Measurements from ENCODE around the gene OSMR. TPM values are rescaled to one million over a fixed set of nuclear protein-coding genes. Genes with fewer than 3 reads are reported as not detected.
A peak's percentile ranks its signal among the peaks of the same experiment; 100 is the strongest.

Gene OSMR
- total and polyA plus RNA-seq, 2 experiments from 2014 or later, result 1.5 to 2.6 TPM

- Mint-ChIP-seq H3K4me3 (no peak overlapping the region), H3K9me3 (no peaks in the 10 kb centered on the region), H3K27me3 (ENCODE audit: insufficient read depth, low read depth, poor library complexity) (no peaks in the 10 kb centered on the region), H3K27ac (peak overlapping the region; percentile 53), H3K36me3 (ENCODE audit: low read depth) (no peaks in the 10 kb centered on the region), H3K4me1 (peaks cover 14% of the 10 kb centered on the region)
- Histone ChIP-seq H3K79me2 (replicated peaks; ENCODE audit: insufficient read depth) (no peaks in the 10 kb centered on the region), H4K20me1 (replicated peaks; ENCODE audit: insufficient read depth) (no peaks in the 10 kb centered on the region), H3K4me2 (no peak overlapping the region), H3F3A (replicated peaks; ENCODE audit: low read depth) (no peaks in the 10 kb centered on the region), H3K4me1 (ENCODE audit: insufficient read depth) (no peaks in the 10 kb centered on the region), H3K27me3 (ENCODE audit: insufficient read depth) (no peaks in the 10 kb centered on the region), H3K9me2 (ENCODE audit: insufficient read depth) (no peaks in the 10 kb centered on the region), H3K36me3 (ENCODE audit: insufficient read depth) (no peaks in the 10 kb centered on the region), H3K4me3 (no peak overlapping the region), H2AFZ (no peak overlapping the region), H3K27ac (ENCODE audit: low read depth) (no peak overlapping the region)
- TF ChIP-seq, protein P1, sequence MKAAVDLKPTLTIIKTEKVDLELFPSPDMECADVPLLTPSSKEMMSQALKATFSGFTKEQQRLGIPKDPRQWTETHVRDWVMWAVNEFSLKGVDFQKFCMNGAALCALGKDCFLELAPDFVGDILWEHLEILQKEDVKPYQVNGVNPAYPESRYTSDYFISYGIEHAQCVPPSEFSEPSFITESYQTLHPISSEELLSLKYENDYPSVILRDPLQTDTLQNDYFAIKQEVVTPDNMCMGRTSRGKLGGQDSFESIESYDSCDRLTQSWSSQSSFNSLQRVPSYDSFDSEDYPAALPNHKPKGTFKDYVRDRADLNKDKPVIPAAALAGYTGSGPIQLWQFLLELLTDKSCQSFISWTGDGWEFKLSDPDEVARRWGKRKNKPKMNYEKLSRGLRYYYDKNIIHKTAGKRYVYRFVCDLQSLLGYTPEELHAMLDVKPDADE (IDR thresholded peaks at IDR 0.05), result no peak
- TF ChIP-seq, protein P2, sequence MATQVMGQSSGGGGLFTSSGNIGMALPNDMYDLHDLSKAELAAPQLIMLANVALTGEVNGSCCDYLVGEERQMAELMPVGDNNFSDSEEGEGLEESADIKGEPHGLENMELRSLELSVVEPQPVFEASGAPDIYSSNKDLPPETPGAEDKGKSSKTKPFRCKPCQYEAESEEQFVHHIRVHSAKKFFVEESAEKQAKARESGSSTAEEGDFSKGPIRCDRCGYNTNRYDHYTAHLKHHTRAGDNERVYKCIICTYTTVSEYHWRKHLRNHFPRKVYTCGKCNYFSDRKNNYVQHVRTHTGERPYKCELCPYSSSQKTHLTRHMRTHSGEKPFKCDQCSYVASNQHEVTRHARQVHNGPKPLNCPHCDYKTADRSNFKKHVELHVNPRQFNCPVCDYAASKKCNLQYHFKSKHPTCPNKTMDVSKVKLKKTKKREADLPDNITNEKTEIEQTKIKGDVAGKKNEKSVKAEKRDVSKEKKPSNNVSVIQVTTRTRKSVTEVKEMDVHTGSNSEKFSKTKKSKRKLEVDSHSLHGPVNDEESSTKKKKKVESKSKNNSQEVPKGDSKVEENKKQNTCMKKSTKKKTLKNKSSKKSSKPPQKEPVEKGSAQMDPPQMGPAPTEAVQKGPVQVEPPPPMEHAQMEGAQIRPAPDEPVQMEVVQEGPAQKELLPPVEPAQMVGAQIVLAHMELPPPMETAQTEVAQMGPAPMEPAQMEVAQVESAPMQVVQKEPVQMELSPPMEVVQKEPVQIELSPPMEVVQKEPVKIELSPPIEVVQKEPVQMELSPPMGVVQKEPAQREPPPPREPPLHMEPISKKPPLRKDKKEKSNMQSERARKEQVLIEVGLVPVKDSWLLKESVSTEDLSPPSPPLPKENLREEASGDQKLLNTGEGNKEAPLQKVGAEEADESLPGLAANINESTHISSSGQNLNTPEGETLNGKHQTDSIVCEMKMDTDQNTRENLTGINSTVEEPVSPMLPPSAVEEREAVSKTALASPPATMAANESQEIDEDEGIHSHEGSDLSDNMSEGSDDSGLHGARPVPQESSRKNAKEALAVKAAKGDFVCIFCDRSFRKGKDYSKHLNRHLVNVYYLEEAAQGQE (IDR thresholded peaks at IDR 0.05; ENCODE audit: unreplicated experiment), result no peak
- TF ChIP-seq CREB1 (CRISPR knock-in tag; IDR thresholded peaks at IDR 0.05; ENCODE audit: low read depth) (0 out of 2 replicates have a peak, but pooled peaks have one; percentile 54), ZNF331 (CRISPR knock-in tag; IDR thresholded peaks at IDR 0.05; ENCODE audit: low read depth) (no peak), EZH2 (IDR thresholded peaks at IDR 0.05; ENCODE audit: low read depth, unreplicated experiment) (no peak)
- peak; percentile 91 for ATAC-seq
- DNase-seq (ENCODE audit: low spot score), result peak; percentile 88
Observed at GRCh38 chr5:38888041-38888440, 42.2 kb downstream of the OSMR start.

- H3K4me3 ChIP-seq, result no peak overlapping the region
- no peak overlapping the region for H3K4me3 Mint-ChIP-seq
- no peaks in the 10 kb centered on the region for H3K4me1 ChIP-seq (ENCODE audit: insufficient read depth)
- TF ChIP-seq, protein P2 (IDR thresholded peaks at IDR 0.05; ENCODE audit: unreplicated experiment), result no peak
- TF ChIP-seq, protein P3, sequence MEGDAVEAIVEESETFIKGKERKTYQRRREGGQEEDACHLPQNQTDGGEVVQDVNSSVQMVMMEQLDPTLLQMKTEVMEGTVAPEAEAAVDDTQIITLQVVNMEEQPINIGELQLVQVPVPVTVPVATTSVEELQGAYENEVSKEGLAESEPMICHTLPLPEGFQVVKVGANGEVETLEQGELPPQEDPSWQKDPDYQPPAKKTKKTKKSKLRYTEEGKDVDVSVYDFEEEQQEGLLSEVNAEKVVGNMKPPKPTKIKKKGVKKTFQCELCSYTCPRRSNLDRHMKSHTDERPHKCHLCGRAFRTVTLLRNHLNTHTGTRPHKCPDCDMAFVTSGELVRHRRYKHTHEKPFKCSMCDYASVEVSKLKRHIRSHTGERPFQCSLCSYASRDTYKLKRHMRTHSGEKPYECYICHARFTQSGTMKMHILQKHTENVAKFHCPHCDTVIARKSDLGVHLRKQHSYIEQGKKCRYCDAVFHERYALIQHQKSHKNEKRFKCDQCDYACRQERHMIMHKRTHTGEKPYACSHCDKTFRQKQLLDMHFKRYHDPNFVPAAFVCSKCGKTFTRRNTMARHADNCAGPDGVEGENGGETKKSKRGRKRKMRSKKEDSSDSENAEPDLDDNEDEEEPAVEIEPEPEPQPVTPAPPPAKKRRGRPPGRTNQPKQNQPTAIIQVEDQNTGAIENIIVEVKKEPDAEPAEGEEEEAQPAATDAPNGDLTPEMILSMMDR (conservative IDR thresholded peaks at IDR 0.05; ENCODE audit: low read depth in 2 of 2), result no peak
- TF ChIP-seq ZNF331 (CRISPR knock-in tag; IDR thresholded peaks at IDR 0.05; ENCODE audit: low read depth) (no peak), POLR2AphosphoS5 (IDR thresholded peaks at IDR 0.05; ENCODE audit: low read depth) (no peak)
Observed at GRCh38 chr5:38889424-38889823, 43.6 kb downstream of the OSMR start.

More at GRCh38 chr5:38889424-38889823, 43.6 kb downstream of the OSMR start:
- no peaks in the 10 kb centered on the region for H3K9me2 ChIP-seq (ENCODE audit: insufficient read depth)
- no peaks in the 10 kb centered on the region for H3F3A ChIP-seq (replicated peaks; ENCODE audit: low read depth)
- H3K4me2 ChIP-seq, result no peak overlapping the region
- peaks cover 14% of the 10 kb centered on the region for H3K4me1 Mint-ChIP-seq
- no peaks in the 10 kb centered on the region for H4K20me1 ChIP-seq (replicated peaks; ENCODE audit: insufficient read depth)
- H3K79me2 ChIP-seq (replicated peaks; ENCODE audit: insufficient read depth), result no peaks in the 10 kb centered on the region
- H3K27me3 Mint-ChIP-seq (ENCODE audit: insufficient read depth, low read depth, poor library complexity), result no peaks in the 10 kb centered on the region
- no peak overlapping the region for H3K27ac ChIP-seq (ENCODE audit: low read depth)
- H2AFZ ChIP-seq, result no peak overlapping the region
- no peak for ATAC-seq
- H3K9me3 Mint-ChIP-seq, result no peaks in the 10 kb centered on the region
- no peaks in the 10 kb centered on the region for H3K36me3 Mint-ChIP-seq (ENCODE audit: low read depth)
- no peaks in the 10 kb centered on the region for H3K36me3 ChIP-seq (ENCODE audit: insufficient read depth)
- no peak overlapping the region for H3K27ac Mint-ChIP-seq
- DNase-seq (ENCODE audit: low spot score), result no peak
- no peaks in the 10 kb centered on the region for H3K27me3 ChIP-seq (ENCODE audit: insufficient read depth)

All from GM23338 (cell line).